ENCODE results near the gene RB1. TPM values are rescaled to one million over a fixed set of nuclear protein-coding genes. Genes with fewer than 3 reads are reported as not detected.

RB1 gene
- total and polyA plus RNA-seq, 12 donors = 10.4 to 78.0 (median 45.7) TPM

- H3K27me3 ChIP-seq = no peaks in the 10 kb centered on the region
Observed at GRCh38 chr13:48278806-48279205, 24.7 kb upstream of the RB1 start.

GRCh38 chr13:48281556-48281955 is 22.0 kb upstream of the RB1 start:
- no peak overlapping the region for H3K27ac ChIP-seq
- no peak for DNase-seq
- no peaks in the 10 kb centered on the region for H3K9me3 ChIP-seq (replicated peaks in 1 of 3)
- no peaks in the 10 kb centered on the region for H3K36me3 ChIP-seq (replicated peaks in 1 of 2)
- no peaks in the 10 kb centered on the region for H3K27me3 ChIP-seq
- H3K4me3 ChIP-seq = no peak overlapping the region
- TF ChIP-seq POLR2A (IDR thresholded peaks at IDR 0.05) (no peak), CTCF (IDR thresholded peaks at IDR 0.05) (no peak)
- no peaks in the 10 kb centered on the region for H3K4me1 ChIP-seq (replicated peaks in 1 of 2)
- WGBS, 4 donors = 64 to 75% (median 69%) methylated on average over 1 of the region's 1 CpG
- intact Hi-C loops (cut with DNase I) = no loop called here

More at GRCh38 chr13:48278806-48279205, 24.7 kb upstream of the RB1 start:
- Histone ChIP-seq H3K9me3 (replicated peaks in 1 of 3) (no peaks in the 10 kb centered on the region), H3K4me1 (replicated peaks in 1 of 2) (peaks cover 0 to 5% of the 10 kb centered on the region in 2 donors), H3K27ac (no peak overlapping the region), H3K4me3 (no peak overlapping the region), H3K36me3 (replicated peaks in 1 of 2) (no peaks in the 10 kb centered on the region)
- TF ChIP-seq CTCF (IDR thresholded peaks at IDR 0.05) (no peak), POLR2A (IDR thresholded peaks at IDR 0.05) (no peak)
- no peak for DNase-seq
- 42 to 57% (median 51%) methylated on average over 2 of the region's 2 CpGs for WGBS, 4 donors
- intact Hi-C loops (cut with DNase I) = no loop called here

- peak in 2 of 7 donors; percentile 26 to 58 for DNase-seq
- Histone ChIP-seq H3K27me3 (no peaks in the 10 kb centered on the region), H3K4me3 (no peak overlapping the region), H3K27ac (no peak overlapping the region), H3K9me3 (replicated peaks in 1 of 3) (no peaks in the 10 kb centered on the region), H3K36me3 (replicated peaks in 1 of 2) (no peaks in the 10 kb centered on the region), H3K4me1 (replicated peaks in 1 of 2) (no peaks in the 10 kb centered on the region)
- TF ChIP-seq POLR2A (IDR thresholded peaks at IDR 0.05) (no peak), CTCF (IDR thresholded peaks at IDR 0.05) (no peak)
- intact Hi-C loops (cut with DNase I) = loop anchor here in 1 of 2 donors (10.0 kb wide), 1 partner anchor 47 kb away; no protein-coding TSS in a partner anchor
- 46 to 62% (median 52%) methylated on average over 2 of the region's 2 CpGs for WGBS, 4 donors
Observed at GRCh38 chr13:48291730-48292129, 11.8 kb upstream of the RB1 start.

GRCh38 chr13:48292650-48293049 is 10.9 kb upstream of the RB1 start:
- no peaks in the 10 kb centered on the region for H3K4me1 ChIP-seq (replicated peaks in 1 of 2)
- WGBS, 4 donors = 67 to 71% (median 70%) methylated on average over 4 of the region's 4 CpGs
- H3K9me3 ChIP-seq (replicated peaks in 1 of 3) = no peaks in the 10 kb centered on the region
- intact Hi-C loops (cut with DNase I) = loop anchor here in 1 of 2 donors (10.0 kb wide), 1 partner anchor 48 kb away; no protein-coding TSS in a partner anchor
- DNase-seq = no peak
- H3K27me3 ChIP-seq = no peaks in the 10 kb centered on the region
- no peak overlapping the region for H3K4me3 ChIP-seq
- TF ChIP-seq POLR2A (IDR thresholded peaks at IDR 0.05) = no peak
- TF ChIP-seq CTCF (IDR thresholded peaks at IDR 0.05) = no peak
- no peaks in the 10 kb centered on the region for H3K36me3 ChIP-seq (replicated peaks in 1 of 2)
- no peak overlapping the region for H3K27ac ChIP-seq
